CD4-positive, alpha-beta T cell treated with Interleukin-6 at 100 ng/mL for 8 hours (primary cell): ENCODE measurements around the gene MYOD1.

ENCODE experiments used
- DNase-seq: peaks from one replicate; pipeline ENCODE4 v3.0.0-alpha.2; 2020; ENCODE audit warnings: mixed read lengths, low spot score

Gene MYOD1

GRCh38 chr11:17734986-17735817 is 15.8 kb downstream of the MYOD1 start:
- DNase-seq, result no peak

GRCh38 chr11:17735818-17736578 is 16.6 kb downstream of the MYOD1 start:
- no peak for DNase-seq

GRCh38 chr11:17736579-17736893 is 17.2 kb downstream of the MYOD1 start:
- no peak for DNase-seq

GRCh38 chr11:17736930-17737817 is 17.8 kb downstream of the MYOD1 start:
- DNase-seq, result no peak

GRCh38 chr11:17738151-17738973 is 19.0 kb downstream of the MYOD1 start:
- no peak for DNase-seq

- DNase-seq, result no peak
Measured at GRCh38 chr11:17739945-17740338, 20.6 kb downstream of the MYOD1 start.

GRCh38 chr11:17740649-17741235 is 21.4 kb downstream of the MYOD1 start:
- no peak for DNase-seq

GRCh38 chr11:17741487-17741886 is 22.1 kb downstream of the MYOD1 start:
- DNase-seq, result no peak

- DNase-seq, result no peak
Measured at GRCh38 chr11:17742019-17742418, 22.6 kb downstream of the MYOD1 start.

GRCh38 chr11:17743026-17743807 is 23.8 kb downstream of the MYOD1 start:
- no peak for DNase-seq

- no peak for DNase-seq
Measured at GRCh38 chr11:17743808-17744119, 24.4 kb downstream of the MYOD1 start.

GRCh38 chr11:17744151-17744940 is 25.0 kb downstream of the MYOD1 start:
- no peak for DNase-seq

GRCh38 chr11:17745023-17745772 is 25.8 kb downstream of the MYOD1 start:
- DNase-seq, result no peak

GRCh38 chr11:17746096-17746495 is 26.7 kb downstream of the MYOD1 start:
- DNase-seq, result no peak

GRCh38 chr11:17747131-17747955 is 28.0 kb downstream of the MYOD1 start:
- no peak for DNase-seq

- no peak for DNase-seq
Measured at GRCh38 chr11:17748044-17748443, 28.7 kb downstream of the MYOD1 start.

GRCh38 chr11:17748761-17749721 is 29.7 kb downstream of the MYOD1 start:
- DNase-seq, result no peak
